Hematopoietic multipotent progenitor cell treated with erythropoietin and hydrocortisone succinate and interleukin-3 and kit ligand, for 15 days (in vitro differentiated cells): ENCODE results near the gene DCAF10.
"Not testable (repeated sequence)": the region's sequence is repeated elsewhere in the genome, so short reads cannot be mapped to it uniquely, and the experiment has no call there.

Experiments
- DNase-seq: peaks from one replicate; pipeline ENCODE4 v3.0.0-alpha.2; 2015; ENCODE audit warnings: low spot score

DCAF10 gene

GRCh38 chr9:37862530-37862929 is 61.9 kb downstream of the DCAF10 start:
- DNase-seq = no peak

- no peak for DNase-seq
Observed at GRCh38 chr9:37870081-37870798, 69.6 kb downstream of the DCAF10 start.

GRCh38 chr9:37870799-37871176 is 70.2 kb downstream of the DCAF10 start:
- DNase-seq = no peak

GRCh38 chr9:37873955-37874354 is 73.4 kb downstream of the DCAF10 start:
- no peak for DNase-seq

GRCh38 chr9:37876376-37876775 is 75.8 kb downstream of the DCAF10 start:
- DNase-seq = no peak

GRCh38 chr9:37880916-37881479 is 80.4 kb downstream of the DCAF10 start:
- no peak for DNase-seq

- not testable (repeated sequence) for DNase-seq
Observed at GRCh38 chr9:37887977-37888583, 87.5 kb downstream of the DCAF10 start.

GRCh38 chr9:37889536-37889935 is 88.9 kb downstream of the DCAF10 start:
- DNase-seq = no peak

GRCh38 chr9:37891042-37891441 is 90.4 kb downstream of the DCAF10 start:
- not testable (repeated sequence) for DNase-seq

GRCh38 chr9:37892063-37892462 is 91.5 kb downstream of the DCAF10 start:
- DNase-seq = no peak

- no peak for DNase-seq
Observed at GRCh38 chr9:37897665-37898064, 97.1 kb downstream of the DCAF10 start.

- DNase-seq = no peak
Observed at GRCh38 chr9:37899041-37899440, 98.4 kb downstream of the DCAF10 start.

GRCh38 chr9:37902131-37902530 is 101.5 kb downstream of the DCAF10 start:
- no peak for DNase-seq

- no peak for DNase-seq
Observed at GRCh38 chr9:37902796-37903646, 102.4 kb downstream of the DCAF10 start.

GRCh38 chr9:37903647-37904444 is 103.2 kb downstream of the DCAF10 start, which contains the start of gene SLC25A51:
TSS of gene SLC25A51 (minus strand) at chr9:37904127. CDS start at chr9:37888550, 15,577 bp downstream.
- DNase-seq = peak; percentile 92

- DNase-seq = no peak
Observed at GRCh38 chr9:37904445-37905130, 104.0 kb downstream of the DCAF10 start.

- DNase-seq = peak; percentile 32
Observed at GRCh38 chr9:37905131-37905505, 104.5 kb downstream of the DCAF10 start.

- no peak for DNase-seq
Observed at GRCh38 chr9:37905776-37906175, 105.2 kb downstream of the DCAF10 start.

GRCh38 chr9:37906312-37907239 is 106.0 kb downstream of the DCAF10 start:
- DNase-seq = no peak

GRCh38 chr9:37908283-37908682 is 107.7 kb downstream of the DCAF10 start:
- DNase-seq = no peak
